ENCODE data around the gene CCR5AS.
"Not testable (repeated sequence)": the region's sequence is repeated elsewhere in the genome, so short reads cannot be mapped to it uniquely, and the experiment has no call there.

CCR5AS gene

DNA sequence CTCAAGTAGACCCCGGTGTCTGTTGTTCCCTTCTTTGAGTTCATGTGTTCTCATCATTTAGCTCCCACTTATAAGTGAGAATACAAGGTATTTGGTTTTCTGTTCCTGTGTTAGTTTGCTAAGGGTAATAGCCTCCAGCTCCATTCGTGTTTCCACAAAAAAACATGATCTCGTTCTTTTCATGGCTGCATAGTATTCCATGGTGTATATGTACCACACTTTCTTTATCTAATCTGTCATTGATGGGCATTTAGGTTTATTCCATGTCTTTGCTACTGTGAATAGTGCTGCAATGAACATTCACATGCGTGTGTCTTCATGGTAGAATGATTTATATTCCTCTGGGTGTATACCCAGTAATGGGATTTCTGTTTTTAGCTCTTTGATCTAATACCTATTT is 4.0 kb downstream of the CCR5AS start:
- not testable (repeated sequence) for H2AFZ ChIP-seq (ENCODE audit: low read length); H3K79me1 ChIP-seq (ENCODE audit: low read depth, low read length)
- no CpG with 5 or more reads among the region's 4 CpGs for WGBS, 2 donors (ENCODE audit: extremely low coverage in 2 of 2, insufficient read length in 2 of 2, insufficient replicate concordance in 1 of 2)

DNA sequence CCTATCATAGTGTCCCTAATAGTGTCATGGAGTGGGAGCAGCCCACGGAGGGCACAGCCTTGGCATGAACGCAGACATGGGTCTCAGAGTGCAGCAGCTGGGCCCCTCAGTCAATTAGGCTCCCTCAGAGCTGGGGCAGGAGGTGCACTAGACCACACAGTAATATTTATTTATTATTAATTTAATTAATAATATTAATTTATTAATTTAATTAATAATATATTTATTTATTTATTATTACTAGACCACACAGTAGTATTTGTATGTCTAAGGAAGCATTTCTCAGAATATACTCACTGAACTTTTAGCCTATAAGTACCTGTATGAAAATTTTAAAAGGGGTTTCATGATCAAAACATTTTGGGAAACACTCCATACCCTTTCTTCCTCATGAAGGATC is 5.3 kb downstream of the CCR5AS start:
- H3K18ac ChIP-seq (ENCODE audit: low read length), result no peak overlapping the region
- no peaks in the 10 kb centered on the region for H3K27me3 ChIP-seq (ENCODE audit: control insufficient read depth in 3 of 3, insufficient read depth in 3 of 3, low read depth in 1 of 3, low read length in 3 of 3)
- H3K4me3 ChIP-seq (ENCODE audit: low read length in 2 of 2), result no peak overlapping the region
- H3K4me1 ChIP-seq (ENCODE audit: control insufficient read depth in 2 of 2, insufficient read depth in 1 of 2, low read depth in 1 of 2, low read length in 2 of 2), result peaks cover 0 to 3% of the 10 kb centered on the region in 2 donors
- no peak overlapping the region for H2BK15ac ChIP-seq (ENCODE audit: low read length)
- no peak overlapping the region for H3K27ac ChIP-seq (replicated peaks; ENCODE audit: low read length)
- H4K91ac ChIP-seq (ENCODE audit: low read depth, low read length, poor library complexity), result no peak overlapping the region
- no peak overlapping the region for H2BK12ac ChIP-seq (ENCODE audit: low read length)
- H3K36me3 ChIP-seq (replicated peaks in 1 of 2; ENCODE audit: control insufficient read depth in 2 of 2, insufficient read depth in 2 of 2, low read length in 2 of 2), result no peaks in the 10 kb centered on the region
- H3K23ac ChIP-seq (ENCODE audit: low read depth, low read length, poor library complexity), result no peak overlapping the region
- no CpG with 5 or more reads among the region's 2 CpGs for whole genome bisulfite sequencing, 2 donors (ENCODE audit: extremely low coverage in 2 of 2, insufficient read length in 2 of 2, insufficient replicate concordance in 1 of 2)
- H3K4ac ChIP-seq (ENCODE audit: low read length), result no peak overlapping the region
- no peaks in the 10 kb centered on the region for H3K79me1 ChIP-seq (ENCODE audit: low read depth, low read length)
- no peak overlapping the region for H2AK5ac ChIP-seq (ENCODE audit: low read depth, low read length)
- DNase-seq (ENCODE audit: low spot score), result no peak
- no peak overlapping the region for H3K4me2 ChIP-seq (ENCODE audit: insufficient read depth, low read length, poor library complexity, severe bottlenecking)
- H2AFZ ChIP-seq (ENCODE audit: low read length), result no peak overlapping the region
- no peak overlapping the region for H2BK120ac ChIP-seq (ENCODE audit: low read depth, low read length)
- H2BK5ac ChIP-seq (ENCODE audit: low read length), result no peak overlapping the region
- H3K14ac ChIP-seq (ENCODE audit: low read length), result no peak overlapping the region
- H3K9me3 ChIP-seq (replicated peaks in 1 of 2; ENCODE audit: control insufficient read depth in 2 of 2, insufficient read depth in 1 of 2, low read depth in 1 of 2, low read length in 2 of 2), result no peaks in the 10 kb centered on the region
- no peak overlapping the region for H3K9ac ChIP-seq (ENCODE audit: low read depth, low read length, poor library complexity)
- no peak overlapping the region for H4K8ac ChIP-seq (ENCODE audit: low read depth, low read length)

More for the DNA sequence above, 4.0 kb downstream of the CCR5AS start:
- not testable (repeated sequence) for H3K4me1 ChIP-seq (ENCODE audit: control insufficient read depth in 2 of 2, insufficient read depth in 1 of 2, low read depth in 1 of 2, low read length in 2 of 2); H3K27me3 ChIP-seq (ENCODE audit: control insufficient read depth in 3 of 3, insufficient read depth in 3 of 3, low read depth in 1 of 3, low read length in 3 of 3); H4K8ac ChIP-seq (ENCODE audit: low read depth, low read length); H3K4me3 ChIP-seq (ENCODE audit: low read length in 2 of 2); H4K91ac ChIP-seq (ENCODE audit: low read depth, low read length, poor library complexity); H3K36me3 ChIP-seq (replicated peaks in 1 of 2; ENCODE audit: control insufficient read depth in 2 of 2, insufficient read depth in 2 of 2, low read length in 2 of 2); H2BK12ac ChIP-seq (ENCODE audit: low read length); H3K18ac ChIP-seq (ENCODE audit: low read length); H3K27ac ChIP-seq (replicated peaks; ENCODE audit: low read length); H2BK5ac ChIP-seq (ENCODE audit: low read length); H2AK5ac ChIP-seq (ENCODE audit: low read depth, low read length); H3K23ac ChIP-seq (ENCODE audit: low read depth, low read length, poor library complexity); H3K14ac ChIP-seq (ENCODE audit: low read length); H2BK120ac ChIP-seq (ENCODE audit: low read depth, low read length); H2BK15ac ChIP-seq (ENCODE audit: low read length); H3K9me3 ChIP-seq (replicated peaks in 1 of 2; ENCODE audit: control insufficient read depth in 2 of 2, insufficient read depth in 1 of 2, low read depth in 1 of 2, low read length in 2 of 2); H3K4me2 ChIP-seq (ENCODE audit: insufficient read depth, low read length, poor library complexity, severe bottlenecking); DNase-seq (ENCODE audit: low spot score); H3K4ac ChIP-seq (ENCODE audit: low read length); H3K9ac ChIP-seq (ENCODE audit: low read depth, low read length, poor library complexity)

DNA sequence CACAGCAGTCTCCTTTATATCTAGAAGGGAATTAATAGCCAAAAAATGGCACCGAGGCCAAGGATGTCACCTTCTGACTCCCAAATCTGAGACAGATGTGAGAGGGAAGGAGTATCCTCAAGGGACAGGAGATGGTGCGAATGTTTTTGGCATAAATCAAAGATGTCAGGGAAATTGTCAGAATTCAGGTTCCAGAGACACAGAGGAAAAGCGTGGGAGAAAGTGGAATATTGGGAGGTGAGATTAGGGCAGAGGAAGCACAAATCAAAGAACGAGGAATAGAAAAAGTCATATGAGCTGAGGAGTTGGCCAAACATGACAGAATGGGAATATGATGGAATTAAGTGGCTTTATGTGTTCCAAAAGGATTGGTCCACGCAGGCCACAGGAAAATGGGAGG is 6.0 kb downstream of the CCR5AS start:
- Histone ChIP-seq H4K8ac (ENCODE audit: low read depth, low read length) (no peak overlapping the region), H3K9me3 (replicated peaks in 1 of 2; ENCODE audit: control insufficient read depth in 2 of 2, insufficient read depth in 1 of 2, low read depth in 1 of 2, low read length in 2 of 2) (no peaks in the 10 kb centered on the region), H4K91ac (ENCODE audit: low read depth, low read length, poor library complexity) (no peak overlapping the region), H3K36me3 (replicated peaks in 1 of 2; ENCODE audit: control insufficient read depth in 2 of 2, insufficient read depth in 2 of 2, low read length in 2 of 2) (no peaks in the 10 kb centered on the region), H2AK5ac (ENCODE audit: low read depth, low read length) (no peak overlapping the region), H2BK5ac (ENCODE audit: low read length) (no peak overlapping the region), H3K18ac (ENCODE audit: low read length) (no peak overlapping the region), H3K4me1 (ENCODE audit: control insufficient read depth in 2 of 2, insufficient read depth in 1 of 2, low read depth in 1 of 2, low read length in 2 of 2) (peaks cover 0 to 3% of the 10 kb centered on the region in 2 donors), H3K27me3 (ENCODE audit: control insufficient read depth in 3 of 3, insufficient read depth in 3 of 3, low read depth in 1 of 3, low read length in 3 of 3) (no peaks in the 10 kb centered on the region), H2AFZ (ENCODE audit: low read length) (no peak overlapping the region), H2BK15ac (ENCODE audit: low read length) (no peak overlapping the region), H3K27ac (replicated peaks; ENCODE audit: low read length) (no peak overlapping the region), H3K14ac (ENCODE audit: low read length) (no peak overlapping the region), H3K9ac (ENCODE audit: low read depth, low read length, poor library complexity) (no peak overlapping the region), H3K23ac (ENCODE audit: low read depth, low read length, poor library complexity) (no peak overlapping the region), H3K79me1 (ENCODE audit: low read depth, low read length) (no peaks in the 10 kb centered on the region), H2BK12ac (ENCODE audit: low read length) (no peak overlapping the region), H2BK120ac (ENCODE audit: low read depth, low read length) (no peak overlapping the region), H3K4ac (ENCODE audit: low read length) (no peak overlapping the region), H3K4me3 (ENCODE audit: low read length in 2 of 2) (no peak overlapping the region), H3K4me2 (ENCODE audit: insufficient read depth, low read length, poor library complexity, severe bottlenecking) (no peak overlapping the region)
- WGBS, 2 donors (ENCODE audit: extremely low coverage in 2 of 2, insufficient read length in 2 of 2, insufficient replicate concordance in 1 of 2), result no CpG with 5 or more reads among the region's 5 CpGs
- DNase-seq (ENCODE audit: low spot score), result no peak

DNA sequence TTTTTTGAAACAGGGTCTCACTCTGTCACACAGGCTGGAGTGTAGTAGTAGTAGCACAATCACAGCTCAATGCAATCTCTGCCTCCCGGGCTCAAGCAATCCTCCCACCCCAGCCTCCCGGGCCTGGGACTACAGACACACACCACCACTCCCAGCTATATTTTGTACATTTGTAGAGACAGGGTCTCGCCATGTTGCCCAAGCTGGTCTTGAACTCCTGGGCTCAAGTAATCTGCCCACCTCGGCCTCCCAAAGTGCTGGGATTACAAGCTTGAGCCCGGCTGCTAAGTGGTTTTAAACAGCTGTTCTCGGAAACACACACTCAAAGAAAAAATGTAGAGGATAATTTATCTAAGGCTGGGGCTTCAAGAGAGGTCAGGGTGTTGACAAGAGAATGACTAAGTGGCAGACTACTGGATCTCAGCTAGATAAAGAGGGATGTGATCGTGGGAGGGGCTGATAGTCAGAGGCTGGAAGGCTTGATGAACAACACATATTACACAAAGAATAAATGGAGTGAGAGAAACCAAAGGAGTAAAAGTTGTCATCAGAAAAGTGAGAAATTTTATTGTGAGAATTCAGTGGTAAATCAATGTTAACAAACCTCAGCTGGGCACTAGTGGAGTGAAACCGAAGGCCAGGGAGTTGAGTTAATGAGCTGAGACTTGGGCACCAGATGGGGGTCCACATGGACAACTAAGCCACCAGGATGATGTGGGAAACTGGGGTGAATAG is 6.7 kb downstream of the CCR5AS start:
- H4K91ac ChIP-seq (ENCODE audit: low read depth, low read length, poor library complexity), result no peak overlapping the region
- no peak overlapping the region for H2AK5ac ChIP-seq (ENCODE audit: low read depth, low read length)
- no peak for DNase-seq (ENCODE audit: low spot score)
- H4K8ac ChIP-seq (ENCODE audit: low read depth, low read length), result no peak overlapping the region
- no peak overlapping the region for H2BK12ac ChIP-seq (ENCODE audit: low read length)
- H3K9ac ChIP-seq (ENCODE audit: low read depth, low read length, poor library complexity), result no peak overlapping the region
- no peak overlapping the region for H2BK120ac ChIP-seq (ENCODE audit: low read depth, low read length)
- H3K36me3 ChIP-seq (replicated peaks in 1 of 2; ENCODE audit: control insufficient read depth in 2 of 2, insufficient read depth in 2 of 2, low read length in 2 of 2), result no peaks in the 10 kb centered on the region
- no peak overlapping the region for H3K18ac ChIP-seq (ENCODE audit: low read length)
- WGBS, 2 donors (ENCODE audit: extremely low coverage in 2 of 2, insufficient read length in 2 of 2, insufficient replicate concordance in 1 of 2), result no CpG with 5 or more reads among the region's 8 CpGs
- H3K4me1 ChIP-seq (ENCODE audit: control insufficient read depth in 2 of 2, insufficient read depth in 1 of 2, low read depth in 1 of 2, low read length in 2 of 2), result no peaks in the 10 kb centered on the region
- H2BK5ac ChIP-seq (ENCODE audit: low read length), result no peak overlapping the region
- H3K23ac ChIP-seq (ENCODE audit: low read depth, low read length, poor library complexity), result no peak overlapping the region
- no peak overlapping the region for H3K4ac ChIP-seq (ENCODE audit: low read length)
- no peaks in the 10 kb centered on the region for H3K9me3 ChIP-seq (replicated peaks in 1 of 2; ENCODE audit: control insufficient read depth in 2 of 2, insufficient read depth in 1 of 2, low read depth in 1 of 2, low read length in 2 of 2)
- no peak overlapping the region for H3K27ac ChIP-seq (replicated peaks; ENCODE audit: low read length)
- no peaks in the 10 kb centered on the region for H3K79me1 ChIP-seq (ENCODE audit: low read depth, low read length)
- H2AFZ ChIP-seq (ENCODE audit: low read length), result no peak overlapping the region
- no peak overlapping the region for H2BK15ac ChIP-seq (ENCODE audit: low read length)
- H3K4me3 ChIP-seq (ENCODE audit: low read length in 2 of 2), result no peak overlapping the region
- no peak overlapping the region for H3K14ac ChIP-seq (ENCODE audit: low read length)
- no peak overlapping the region for H3K4me2 ChIP-seq (ENCODE audit: insufficient read depth, low read length, poor library complexity, severe bottlenecking)
- no peaks in the 10 kb centered on the region for H3K27me3 ChIP-seq (ENCODE audit: control insufficient read depth in 3 of 3, insufficient read depth in 3 of 3, low read depth in 1 of 3, low read length in 3 of 3)
